GM19238 (cell line): ENCODE measurements around the gene ARHGEF18.
"Not testable (repeated sequence)": the region's sequence is repeated elsewhere in the genome, so short reads cannot be mapped to it uniquely, and the experiment has no call there.

Experiments
- DNase-seq: peaks from one replicate; pipeline ENCODE4 v3.0.0; 2011; ENCODE audit warnings: low spot score; ENCODE audit not compliant: insufficient read length

ARHGEF18 gene

DNA sequence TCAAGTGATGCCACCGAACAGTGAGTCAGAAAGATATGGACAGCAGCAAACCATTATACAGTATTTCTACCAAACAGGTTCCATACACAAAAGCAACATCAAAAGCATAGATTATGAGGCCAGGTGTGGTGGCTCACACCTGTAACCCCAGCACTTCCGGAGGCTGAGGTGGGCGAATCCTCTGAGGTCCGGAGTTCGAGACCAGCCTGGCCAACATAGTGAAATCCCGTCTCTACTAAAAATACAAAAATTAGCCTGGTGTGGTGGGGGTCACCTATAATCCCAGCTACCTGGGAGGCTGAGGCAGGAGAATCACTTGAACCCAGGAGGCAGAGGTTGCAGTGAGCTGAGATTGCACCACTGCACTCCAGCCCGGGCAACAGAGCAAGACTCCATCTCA lies 1.7 kb upstream of the ARHGEF18 start:
- not testable (repeated sequence) for DNase-seq

DNA sequence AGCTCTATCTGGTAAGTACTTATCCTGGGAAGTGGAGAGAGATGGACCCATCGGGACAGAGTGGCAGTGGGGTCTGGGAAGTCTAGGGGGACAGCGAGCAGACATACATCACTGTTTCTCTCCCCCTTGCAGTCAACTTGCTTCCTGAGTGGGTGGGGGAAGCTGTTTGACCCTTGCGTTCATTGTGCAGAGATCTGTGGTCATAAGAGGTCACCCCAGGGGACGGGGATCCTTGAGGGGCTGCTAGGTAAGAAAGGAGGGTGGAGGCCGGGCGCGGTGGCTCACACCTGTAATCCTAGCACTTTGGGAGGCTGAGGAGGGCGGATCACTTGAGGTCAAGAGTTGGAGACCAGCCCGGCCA lies 474 bp downstream of the ARHGEF18 start:
- no peak for DNase-seq

GRCh38 chr19:7349961-7350711 lies 1.4 kb downstream of the ARHGEF18 start:
- no peak for DNase-seq

DNA sequence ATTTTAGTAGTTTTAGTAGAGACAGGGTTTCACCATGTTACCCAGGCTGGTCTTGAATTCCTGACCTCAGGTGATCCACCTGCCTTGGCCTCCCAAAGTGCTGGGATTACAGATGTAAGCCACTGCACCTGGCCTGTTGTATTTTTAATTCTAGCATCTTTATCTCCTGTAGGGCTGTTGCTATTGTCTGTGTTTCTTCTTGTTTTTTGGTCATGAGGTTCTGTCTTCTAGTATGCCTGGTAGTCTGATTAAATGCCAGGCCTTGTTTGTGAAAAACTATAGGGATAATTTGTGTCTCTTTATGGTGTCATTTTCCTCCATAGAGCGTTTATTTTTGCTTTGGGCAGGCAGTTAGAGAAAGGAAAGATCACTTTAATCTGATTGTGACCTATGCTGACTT lies 3.1 kb downstream of the ARHGEF18 start:
- DNase-seq, result no peak

DNA sequence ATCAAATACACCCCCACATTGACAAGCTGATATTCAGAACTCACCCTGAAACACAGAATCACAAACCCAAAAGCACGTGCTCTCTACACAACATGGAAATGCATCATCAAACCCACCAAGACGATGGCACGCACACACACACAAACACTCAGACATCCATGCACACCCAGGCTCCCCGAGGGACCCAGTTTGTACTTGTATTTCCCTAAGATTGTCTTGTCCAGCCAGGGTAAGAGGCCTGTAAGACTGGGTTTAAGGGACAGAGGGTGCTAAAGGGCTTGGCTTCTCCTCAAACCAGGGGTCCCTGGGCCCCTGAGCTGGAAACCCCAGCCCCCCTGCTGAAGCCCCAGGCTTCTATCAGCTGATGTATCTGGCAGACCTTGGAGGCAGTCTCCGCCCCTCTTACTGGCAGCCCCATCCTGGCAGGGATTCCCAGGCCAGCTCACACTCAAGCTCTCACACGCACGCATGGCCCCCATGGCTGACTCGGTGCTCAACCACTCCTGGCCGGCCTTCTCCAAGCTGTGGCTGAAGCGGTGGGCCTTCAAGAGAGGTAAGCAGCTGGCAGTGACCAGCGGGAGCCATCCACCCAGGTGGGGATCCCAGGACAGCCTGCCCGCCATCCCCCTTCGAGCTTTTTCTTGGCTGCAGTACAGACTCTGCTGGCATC lies 6.5 kb downstream of the ARHGEF18 start:
- no peak for DNase-seq

- no peak for DNase-seq
Measured at GRCh38 chr19:7355871-7356270, 7.1 kb downstream of the ARHGEF18 start.

GRCh38 chr19:7356899-7357627 lies 8.3 kb downstream of the ARHGEF18 start:
- no peak for DNase-seq

DNA sequence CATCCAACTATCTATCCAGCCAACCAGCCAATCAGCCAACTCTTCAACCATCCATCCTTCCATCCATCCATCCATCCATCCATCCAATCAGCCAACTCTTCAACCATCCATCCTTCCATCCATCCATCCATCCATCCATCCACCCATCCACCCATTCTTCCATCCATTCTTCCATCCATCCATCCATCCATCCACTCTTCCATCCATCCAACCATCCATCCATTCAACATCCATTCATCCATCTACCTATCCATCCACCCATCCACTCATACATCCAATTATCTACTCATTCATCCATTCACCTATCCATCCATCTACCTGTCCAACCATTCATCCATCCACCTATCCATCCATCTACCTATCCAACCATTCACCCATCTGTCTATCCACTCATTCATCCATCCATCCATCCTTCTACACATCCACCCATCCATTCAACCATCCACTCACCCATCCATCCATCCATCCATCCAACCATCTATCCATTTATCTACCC lies 9.4 kb downstream of the ARHGEF18 start:
- DNase-seq, result no peak

DNA sequence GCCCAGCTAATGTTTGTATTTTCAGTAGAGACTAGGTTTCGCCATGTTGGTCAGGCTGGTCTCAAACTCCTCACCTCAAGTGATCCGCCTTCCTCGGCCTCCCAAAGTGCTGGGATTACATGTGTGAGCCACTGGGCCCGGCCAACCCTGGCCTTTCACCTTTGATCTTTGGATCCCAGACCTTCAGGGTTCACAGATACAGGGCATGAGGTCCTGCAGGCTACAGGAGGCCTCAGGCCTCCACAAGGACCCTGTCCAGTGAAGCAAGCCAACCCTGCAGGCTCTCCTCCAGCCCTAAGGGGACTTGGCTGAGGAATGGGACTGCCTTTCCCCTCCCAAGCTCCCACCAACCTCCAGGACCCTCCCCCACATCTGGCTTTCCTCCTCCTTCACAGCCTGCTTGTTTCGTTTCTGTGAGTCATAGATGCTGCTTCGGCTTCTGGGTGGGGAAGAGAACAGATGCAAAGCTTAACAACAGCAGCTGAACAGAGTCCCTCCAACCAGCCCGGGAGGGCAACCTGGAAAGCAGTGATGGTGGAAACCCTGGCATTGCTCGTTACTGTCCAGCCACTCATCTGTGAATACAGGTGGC lies 11.8 kb downstream of the ARHGEF18 start:
- no peak for DNase-seq

DNA sequence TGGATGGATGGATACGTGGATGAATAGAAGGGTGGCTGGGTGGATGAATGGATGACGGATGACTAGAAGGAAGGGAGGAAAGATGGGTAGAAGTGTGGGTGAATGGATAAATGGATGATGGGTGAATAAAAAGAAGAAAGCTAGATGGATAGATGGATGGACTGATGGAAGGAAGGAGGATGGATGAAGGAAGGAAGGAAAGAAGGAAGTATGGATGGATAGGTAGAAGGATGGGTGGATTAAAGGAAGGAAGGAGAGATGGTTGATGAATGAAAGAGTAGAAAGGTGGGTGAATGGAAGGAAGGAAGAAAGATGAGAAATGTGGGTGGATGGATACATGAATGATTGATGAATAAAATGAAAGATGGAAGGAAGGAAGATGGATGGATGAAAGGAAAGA lies 14.5 kb downstream of the ARHGEF18 start:
- DNase-seq, result no peak

DNA sequence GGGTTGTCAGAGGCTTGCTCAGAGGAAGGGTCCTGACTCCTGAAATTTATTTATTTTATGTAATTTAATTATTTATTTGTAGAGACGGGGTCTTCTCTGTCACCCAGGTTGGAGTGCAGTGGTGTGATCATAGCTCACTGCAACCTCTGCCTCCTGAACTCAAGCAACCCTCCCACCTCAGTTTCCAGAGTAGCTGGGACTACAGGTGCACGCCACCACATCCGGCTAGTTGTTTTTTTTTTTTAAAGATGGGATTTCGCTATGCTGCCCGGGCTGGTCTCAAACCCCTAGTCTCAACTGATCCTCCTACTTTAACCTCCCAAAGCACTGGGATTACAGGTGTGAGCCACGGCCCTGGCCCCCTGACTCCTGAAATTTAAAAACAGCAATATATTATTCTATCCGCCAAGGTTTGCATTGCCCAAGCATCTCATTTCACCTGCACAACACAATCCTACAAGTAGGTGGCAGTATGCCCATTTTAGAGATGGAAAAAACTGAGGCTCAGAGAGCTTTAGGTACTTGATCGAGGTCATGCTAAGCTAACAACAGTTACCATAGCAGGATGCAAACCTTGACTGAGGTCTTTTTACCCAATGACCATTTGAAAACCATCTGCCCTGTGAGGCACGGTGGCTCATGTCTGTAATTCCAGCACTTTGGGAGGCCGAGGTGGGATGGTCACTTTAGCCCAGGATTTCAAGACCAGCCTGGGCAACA lies 18.1 kb downstream of the ARHGEF18 start:
- no peak for DNase-seq

DNA sequence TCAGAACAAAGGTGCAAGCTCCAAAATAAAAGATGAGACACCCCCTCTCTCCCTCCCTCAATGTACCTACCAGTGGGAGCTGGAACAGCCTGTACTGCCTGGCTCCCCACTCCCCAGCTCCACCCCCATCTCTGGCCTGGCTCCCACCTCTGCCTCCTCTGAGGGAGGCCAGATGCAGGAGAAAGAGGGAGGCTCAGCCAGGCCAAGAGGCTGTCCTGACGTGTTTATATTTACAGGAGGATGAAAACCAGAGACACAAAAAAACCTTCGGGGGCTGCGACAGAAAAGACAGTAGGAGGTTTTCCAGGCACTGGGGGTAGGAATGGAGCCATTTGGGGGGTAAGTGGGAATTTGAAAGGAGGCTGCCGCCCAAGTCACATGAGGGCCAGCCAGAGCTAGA lies 19.7 kb downstream of the ARHGEF18 start:
- no peak for DNase-seq

DNA sequence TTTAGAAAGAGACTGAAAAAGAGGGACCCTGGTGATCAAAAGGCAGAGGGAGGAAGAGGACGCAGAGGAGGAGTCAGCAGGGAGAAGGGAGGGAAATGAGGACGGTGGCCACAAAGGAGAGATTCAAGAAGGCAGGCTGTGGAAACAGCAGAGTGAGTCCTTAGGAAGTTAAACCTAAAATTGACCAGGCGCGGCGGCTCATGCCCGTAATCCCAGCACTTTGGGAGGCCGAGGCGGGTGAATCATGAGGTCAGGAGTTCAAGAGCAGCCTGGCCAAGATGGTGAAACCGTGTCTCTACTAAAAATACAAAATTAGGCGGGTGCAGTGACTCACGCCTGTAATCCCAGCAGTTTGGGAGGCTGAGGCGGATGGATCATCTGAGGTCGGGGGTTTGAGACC lies 20.1 kb downstream of the ARHGEF18 start:
- DNase-seq, result not testable (repeated sequence)

DNA sequence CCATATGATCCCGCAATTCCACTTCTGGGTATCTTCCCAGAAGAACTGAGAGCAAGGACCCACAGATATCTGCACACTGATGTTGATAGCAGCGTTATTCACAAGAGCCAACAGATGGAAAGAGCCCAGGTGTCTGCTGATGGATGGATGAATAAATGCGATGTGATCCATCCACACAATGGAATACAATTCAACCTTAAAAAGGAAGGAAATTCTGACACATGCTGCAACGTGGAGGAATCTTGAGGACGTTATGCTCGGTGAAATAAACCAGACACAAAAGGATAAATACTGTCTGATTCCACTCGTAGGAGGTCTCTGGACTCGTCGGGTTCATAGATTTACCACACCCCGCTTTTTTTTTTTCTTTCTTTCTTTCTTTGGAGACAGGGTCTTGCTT lies 21.8 kb downstream of the ARHGEF18 start:
- DNase-seq, result no peak

DNA sequence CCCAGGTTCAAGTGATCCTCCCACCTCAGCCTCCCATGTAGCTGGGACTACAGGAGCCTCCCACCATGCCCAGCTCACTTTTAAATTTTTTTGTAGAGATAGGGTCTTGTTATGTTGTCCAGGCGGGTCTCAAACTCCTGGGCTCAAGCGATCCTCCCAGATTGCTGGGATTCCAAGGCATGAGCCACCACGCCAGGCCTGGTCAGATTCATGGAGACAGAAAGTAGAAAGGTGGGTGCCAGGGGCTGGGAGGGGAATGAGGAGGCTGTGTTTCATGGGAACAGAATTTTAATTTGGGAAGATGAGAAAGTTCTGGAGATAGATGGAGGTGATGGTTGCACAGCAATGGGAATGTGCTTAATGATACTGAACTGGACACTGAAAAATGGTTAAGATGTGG lies 22.3 kb downstream of the ARHGEF18 start:
- DNase-seq, result no peak

DNA sequence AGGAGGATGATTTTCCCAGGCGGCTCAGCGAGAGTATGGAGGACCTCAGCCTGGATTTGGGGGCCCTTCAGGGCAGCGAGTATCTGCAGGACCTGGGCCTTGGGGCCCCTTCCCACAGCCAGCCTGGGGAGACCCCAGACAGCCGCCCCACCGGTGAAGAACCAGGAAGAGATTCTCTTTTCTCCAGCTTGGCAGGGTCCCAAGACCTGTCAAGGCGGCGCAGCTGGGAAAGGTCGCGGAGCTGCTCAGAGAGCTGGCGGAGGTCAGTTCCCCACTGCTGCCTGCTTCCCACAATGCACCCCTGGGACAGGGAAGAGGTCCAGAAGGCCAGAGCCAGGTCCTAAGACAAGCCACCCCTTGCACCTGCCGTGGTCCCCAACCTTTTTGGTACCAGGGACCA lies 24.1 kb downstream of the ARHGEF18 start:
- no peak for DNase-seq

GRCh38 chr19:7373862-7374261 lies 25.1 kb downstream of the ARHGEF18 start:
- no peak for DNase-seq

- DNase-seq, result no peak
Measured at GRCh38 chr19:7376151-7376852, 27.6 kb downstream of the ARHGEF18 start.

GRCh38 chr19:7377196-7377595 lies 28.5 kb downstream of the ARHGEF18 start:
- no peak for DNase-seq

DNA sequence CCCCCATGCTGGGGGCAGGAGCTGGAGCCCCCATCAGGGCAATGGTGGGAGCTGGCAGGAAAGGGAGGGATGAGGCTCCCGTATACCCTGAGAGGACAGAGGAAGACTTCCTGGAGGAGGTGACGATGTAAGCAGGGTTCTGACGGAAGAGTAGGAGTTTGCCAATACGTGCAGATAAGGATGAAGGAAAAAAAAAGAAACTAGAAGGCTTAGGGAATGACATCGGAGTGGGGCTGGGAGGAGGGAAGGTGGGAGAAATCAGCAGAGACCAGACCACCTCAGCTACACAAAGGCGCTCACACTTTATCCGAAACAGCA lies 32.3 kb downstream of the ARHGEF18 start:
- no peak for DNase-seq

GRCh38 chr19:7382694-7383093 lies 34.0 kb downstream of the ARHGEF18 start:
- no peak for DNase-seq
